ENCODE data around the gene COX5B. TPM values are rescaled to one million over a fixed set of nuclear protein-coding genes. Genes with fewer than 3 reads are reported as not detected.
"Not testable (repeated sequence)": the region's sequence is repeated elsewhere in the genome, so short reads cannot be mapped to it uniquely, and the experiment has no call there.

Gene COX5B
- total RNA-seq, 2 donors from 2014 or later, result 1,312 to 1,415 TPM

DNA sequence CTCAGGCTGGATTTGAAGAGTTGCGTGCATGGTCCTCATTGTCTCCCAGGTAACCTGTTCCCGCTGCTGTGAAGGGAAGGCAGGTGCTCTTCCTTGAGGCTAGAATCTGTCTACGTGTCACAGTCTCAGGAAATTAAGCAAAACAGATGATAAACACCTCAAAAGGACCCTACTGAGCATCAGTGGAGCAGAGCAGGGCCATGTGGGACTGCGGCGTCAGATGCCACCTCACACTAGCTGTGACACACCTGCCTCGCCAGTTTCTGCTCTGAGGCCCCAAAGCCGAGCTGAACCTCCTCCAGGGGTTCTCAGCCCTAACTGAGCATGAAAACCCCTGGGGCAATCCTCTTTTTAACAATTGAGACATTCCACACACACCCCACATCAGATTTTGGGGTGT lies 25.7 kb downstream of the COX5B start:
- Histone ChIP-seq H3K27ac (no peak overlapping the region), H3K36me3 (no peaks in the 10 kb centered on the region), H3K4me3 (no peak overlapping the region), H3K4me1 (no peaks in the 10 kb centered on the region), H3K9me3 (no peaks in the 10 kb centered on the region), H3K27me3 (no peaks in the 10 kb centered on the region)
- no peak for TF ChIP-seq CTCF (IDR thresholded peaks at IDR 0.05)
- DNase-seq (ENCODE audit: low spot score), result no peak

DNA sequence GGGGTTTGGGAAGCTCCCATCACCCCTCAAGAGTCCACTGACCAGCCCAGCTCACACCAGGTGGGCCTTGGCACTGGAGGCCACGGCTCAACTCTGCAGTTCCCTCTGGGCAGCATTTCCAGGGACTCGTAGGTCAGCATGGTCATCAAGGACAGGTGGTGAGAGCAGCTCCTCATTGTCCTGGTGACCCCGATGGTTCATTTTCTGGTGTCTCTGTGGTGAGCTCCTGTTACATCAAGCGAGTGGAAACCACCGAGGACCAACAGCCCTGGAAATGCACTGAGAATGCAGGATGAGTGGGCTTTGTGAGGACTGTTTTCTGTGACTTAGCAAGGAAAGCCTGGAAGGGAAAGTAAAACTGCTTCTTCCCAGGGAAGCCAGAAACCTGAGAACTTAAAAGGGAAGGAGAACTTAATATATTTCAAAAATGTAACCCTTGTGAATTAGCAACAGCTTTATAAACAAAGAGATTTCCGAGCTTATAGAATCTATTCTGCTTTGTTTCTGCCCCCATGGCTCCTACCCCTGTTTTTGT lies 26.8 kb downstream of the COX5B start:
- H3K9me3 ChIP-seq; DNase-seq (ENCODE audit: low spot score); H3K36me3 ChIP-seq; H3K4me3 ChIP-seq; H3K27ac ChIP-seq; H3K4me1 ChIP-seq; H3K27me3 ChIP-seq: not testable (repeated sequence)

- no peak overlapping the region for H3K27ac ChIP-seq
- no peaks in the 10 kb centered on the region for H3K36me3 ChIP-seq
- no peaks in the 10 kb centered on the region for H3K27me3 ChIP-seq
- TF ChIP-seq CTCF (IDR thresholded peaks at IDR 0.05), result no peak
- no peaks in the 10 kb centered on the region for H3K4me1 ChIP-seq
- no peak for DNase-seq (ENCODE audit: low spot score)
- no peaks in the 10 kb centered on the region for H3K9me3 ChIP-seq
- H3K4me3 ChIP-seq, result no peak overlapping the region
Observed at GRCh38 chr2:97673182-97673914, 27.5 kb downstream of the COX5B start.

DNA sequence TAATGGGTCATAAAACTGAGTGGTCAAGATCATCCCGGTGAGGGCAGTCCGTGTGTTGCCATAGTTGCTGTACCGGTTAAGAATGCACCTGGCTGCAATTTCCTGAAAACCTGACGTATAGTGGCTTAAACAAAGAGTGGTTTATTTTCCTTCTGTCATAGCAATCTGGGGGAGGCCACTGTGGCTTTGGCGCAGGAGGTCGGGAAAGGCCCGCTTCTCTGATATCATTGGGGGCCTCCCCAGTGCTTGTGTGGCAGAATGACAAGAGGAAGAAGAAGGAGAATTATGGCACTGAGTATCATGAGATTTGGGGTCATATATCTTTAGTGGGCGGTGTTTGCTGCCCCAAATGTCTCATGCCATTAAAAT lies 28.0 kb downstream of the COX5B start:
- no peak overlapping the region for H3K27ac ChIP-seq

GRCh38 chr2:97675430-97676113 lies 29.7 kb downstream of the COX5B start:
- H3K4me3 ChIP-seq, result no peak overlapping the region
- no peaks in the 10 kb centered on the region for H3K36me3 ChIP-seq
- no peaks in the 10 kb centered on the region for H3K9me3 ChIP-seq
- H3K4me1 ChIP-seq, result no peaks in the 10 kb centered on the region
- no peak for DNase-seq (ENCODE audit: low spot score)
- TF ChIP-seq CTCF (IDR thresholded peaks at IDR 0.05), result no peak
- no peak overlapping the region for H3K27ac ChIP-seq
- no peaks in the 10 kb centered on the region for H3K27me3 ChIP-seq

More for the DNA sequence above, 28.0 kb downstream of the COX5B start:
- DNase-seq (ENCODE audit: low spot score), result no peak
- Histone ChIP-seq H3K4me1 (no peaks in the 10 kb centered on the region), H3K9me3 (no peaks in the 10 kb centered on the region), H3K27me3 (no peaks in the 10 kb centered on the region), H3K36me3 (no peaks in the 10 kb centered on the region), H3K4me3 (no peak overlapping the region)
- TF ChIP-seq CTCF (IDR thresholded peaks at IDR 0.05), result no peak

DNA sequence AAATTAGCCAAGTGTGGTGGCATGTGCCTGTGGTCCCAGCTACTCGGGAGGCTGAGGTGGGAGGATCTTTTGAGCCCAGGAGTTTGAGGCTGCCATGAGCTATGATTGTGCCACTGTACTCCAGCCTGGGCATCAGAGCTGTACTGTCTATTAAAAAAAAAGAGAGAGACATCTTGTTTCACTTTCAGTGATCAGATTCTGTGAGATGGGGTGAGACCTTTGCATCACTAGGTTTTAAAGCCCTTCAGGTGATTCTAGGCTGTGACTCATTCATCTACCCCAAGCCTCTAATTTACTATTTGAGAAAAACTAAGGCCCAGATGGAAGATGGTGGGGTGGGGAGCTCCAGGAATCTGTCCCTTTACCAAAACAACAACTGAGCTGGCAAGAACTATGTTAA lies 30.8 kb downstream of the COX5B start:
- Histone ChIP-seq H3K27me3 (no peaks in the 10 kb centered on the region), H3K36me3 (no peaks in the 10 kb centered on the region), H3K9me3 (no peaks in the 10 kb centered on the region), H3K27ac (no peak overlapping the region), H3K4me3 (no peak overlapping the region), H3K4me1 (no peaks in the 10 kb centered on the region)
- DNase-seq (ENCODE audit: low spot score), result no peak
- no peak for TF ChIP-seq CTCF (IDR thresholded peaks at IDR 0.05)

All from right atrium auricular region (tissue), 2 donors.